MCF 10A (cell line): Measurements from ENCODE around the gene TMEM175. TPM values are rescaled to one million over a fixed set of nuclear protein-coding genes. Genes with fewer than 3 reads are reported as not detected.

Experiments used
- BruUV-seq: library from RNA; stranded (reverse); fragments of 400-500 nt; replicated peaks from 2 replicates; lab custom pipeline; 2021; lab: Mats Ljungman, UMichigan
- CTCF ChIA-PET: fragments of 300-600 bp; sonication (Branson Sonifier 250); formaldehyde crosslinking; extraction: SDS; loops from one replicate; lab custom pipeline; 2021; ENCODE audit warnings: antibody characterized with exemption, inconsistent platforms; lab: Yijun Ruan, JAX
- POLR2A ChIA-PET: fragments of 300-600, 350-650 bp; sonication (Branson Sonifier 250); formaldehyde crosslinking; extraction: SDS; loops from one replicate; lab custom pipeline; 2020; ENCODE audit warnings: antibody characterized with exemption, inconsistent platforms; lab: Yijun Ruan, JAX
- DNase-seq: peaks from one replicate; pipeline ENCODE4 v3.0.0-alpha.2; 2018; ENCODE audit not compliant: unreplicated experiment
- H3K27ac Mint-ChIP-seq: one replicate; pipeline ENCODE4 v1.8.0; 2022; ENCODE audit warnings: mild to moderate bottlenecking, low read depth, mixed read lengths; ENCODE audit not compliant: unreplicated experiment
- H3K27me3 Mint-ChIP-seq: one replicate; pipeline ENCODE4 v1.8.0; 2022; ENCODE audit warnings: mixed read lengths; ENCODE audit not compliant: insufficient read depth, unreplicated experiment
- H3K36me3 Mint-ChIP-seq: one replicate; pipeline ENCODE4 v1.8.0; 2022; ENCODE audit warnings: mild to moderate bottlenecking, moderate library complexity, mixed read lengths; ENCODE audit not compliant: insufficient read depth, unreplicated experiment
- H3K4me1 Mint-ChIP-seq: one replicate; pipeline ENCODE4 v1.8.0; 2022; ENCODE audit warnings: mixed read lengths; ENCODE audit not compliant: insufficient read depth, unreplicated experiment
- H3K4me3 Mint-ChIP-seq: one replicate; pipeline ENCODE4 v1.8.0; 2022; ENCODE audit warnings: mild to moderate bottlenecking, moderate library complexity, mixed read lengths; ENCODE audit not compliant: unreplicated experiment
- H3K9me3 Mint-ChIP-seq: one replicate; pipeline ENCODE4 v1.8.0; 2022; ENCODE audit warnings: mixed read lengths; ENCODE audit not compliant: unreplicated experiment
- CTCF ChIP-seq: fragments of 200-600 bp; IDR thresholded peaks from one replicate; pipeline ENCODE4 v1.8.0; 2022; ENCODE audit warnings: antibody characterized with exemption, mild to moderate bottlenecking; ENCODE audit not compliant: unreplicated experiment
- intact Hi-C: fragments of 100-400 bp; cut with micrococcal nuclease; formaldehyde crosslinking; loops from 2 replicates; pipeline ENCODE4 v1.14.1; 2022
- total RNA-seq: library from RNA; stranded (reverse); gene quantifications from 2 replicates; pipeline ENCODE4 v1.2.3, GENCODE V29; 2022

TMEM175 gene
- total RNA-seq, 1 experiment from 2014 or later = 28.9 TPM

- CTCF ChIA-PET = no interaction called here
- BruUV-seq = no TSS peak
These were observed 37.9 kb downstream of the TMEM175 start for GRCh38 chr4:970046-970745.

GRCh38 chr4:970854-971520, 38.7 kb downstream of the TMEM175 start:
- Mint-ChIP-seq H3K27me3 (no peaks in the 10 kb centered on the region), H3K36me3 (peaks cover 2% of the 10 kb centered on the region), H3K9me3 (no peaks in the 10 kb centered on the region), H3K27ac (no peak overlapping the region), H3K4me1 (peaks cover 5% of the 10 kb centered on the region), H3K4me3 (peak overlapping the region; percentile 8)
- BruUV-seq = no TSS peak
- TF ChIP-seq CTCF = no peak
- no peak for DNase-seq
- intact Hi-C loops = no loop called here
- CTCF ChIA-PET = no interaction called here
- POLR2A ChIA-PET = interaction anchor here (2.5 kb wide), 1 partner anchor 39 kb away, joined by 10 read pairs; the partner anchor contains the start of genes GAK and TMEM175

More at GRCh38 chr4:970046-970745, 37.9 kb downstream of the TMEM175 start:
- H3K4me3 Mint-ChIP-seq = no peak overlapping the region
- H3K9me3 Mint-ChIP-seq = no peaks in the 10 kb centered on the region
- intact Hi-C loops = no loop called here
- DNase-seq = no peak
- POLR2A ChIA-PET = no interaction called here
- H3K4me1 Mint-ChIP-seq = peaks cover 5% of the 10 kb centered on the region
- no peaks in the 10 kb centered on the region for H3K27me3 Mint-ChIP-seq
- no peak overlapping the region for H3K27ac Mint-ChIP-seq
- H3K36me3 Mint-ChIP-seq = peaks cover 10% of the 10 kb centered on the region
- no peak for TF ChIP-seq CTCF

- no peaks in the 10 kb centered on the region for H3K36me3 Mint-ChIP-seq
- intact Hi-C loops = no loop called here
- ChIA-PET POLR2A (interaction anchor here (0.7 to 2.5 kb wide), 4 partner anchors 10 to 40 kb away, joined by 3 to 10 read pairs (median 3); partner anchors contain the start of genes FGFRL1, GAK and TMEM175), CTCF (no interaction called here)
- no peak for TF ChIP-seq CTCF
- no peak for DNase-seq
- H3K4me1 Mint-ChIP-seq = peaks cover 5% of the 10 kb centered on the region
- H3K27me3 Mint-ChIP-seq = no peaks in the 10 kb centered on the region
- BruUV-seq = no TSS peak
- H3K27ac Mint-ChIP-seq = no peak overlapping the region
- H3K9me3 Mint-ChIP-seq = no peaks in the 10 kb centered on the region
- peak overlapping the region; percentile 66 for H3K4me3 Mint-ChIP-seq
These were observed 39.6 kb downstream of the TMEM175 start for GRCh38 chr4:971666-972500.
